ENCODE measurements around the gene PHOX2A.

DNA sequence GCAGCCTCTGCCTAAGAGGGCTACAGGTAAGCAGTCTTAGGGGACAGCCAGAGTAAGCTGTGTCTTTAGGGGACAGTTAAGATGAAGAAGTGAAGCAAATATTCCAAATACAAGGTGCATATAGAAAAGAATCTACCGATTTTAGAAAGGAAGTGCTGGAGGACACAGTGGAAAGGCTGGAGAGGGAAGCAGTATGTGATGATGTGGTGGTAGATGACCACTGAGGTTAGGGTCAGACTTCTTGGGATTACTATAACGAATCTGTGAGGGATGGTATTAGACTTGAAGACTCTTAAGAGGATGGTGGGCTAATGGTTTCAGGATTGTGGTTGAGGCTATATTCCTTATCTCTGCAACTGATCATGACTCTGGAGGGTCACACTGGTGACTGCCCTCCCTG is 40.0 kb upstream of the PHOX2A start:
- TF ChIP-seq, protein P1, sequence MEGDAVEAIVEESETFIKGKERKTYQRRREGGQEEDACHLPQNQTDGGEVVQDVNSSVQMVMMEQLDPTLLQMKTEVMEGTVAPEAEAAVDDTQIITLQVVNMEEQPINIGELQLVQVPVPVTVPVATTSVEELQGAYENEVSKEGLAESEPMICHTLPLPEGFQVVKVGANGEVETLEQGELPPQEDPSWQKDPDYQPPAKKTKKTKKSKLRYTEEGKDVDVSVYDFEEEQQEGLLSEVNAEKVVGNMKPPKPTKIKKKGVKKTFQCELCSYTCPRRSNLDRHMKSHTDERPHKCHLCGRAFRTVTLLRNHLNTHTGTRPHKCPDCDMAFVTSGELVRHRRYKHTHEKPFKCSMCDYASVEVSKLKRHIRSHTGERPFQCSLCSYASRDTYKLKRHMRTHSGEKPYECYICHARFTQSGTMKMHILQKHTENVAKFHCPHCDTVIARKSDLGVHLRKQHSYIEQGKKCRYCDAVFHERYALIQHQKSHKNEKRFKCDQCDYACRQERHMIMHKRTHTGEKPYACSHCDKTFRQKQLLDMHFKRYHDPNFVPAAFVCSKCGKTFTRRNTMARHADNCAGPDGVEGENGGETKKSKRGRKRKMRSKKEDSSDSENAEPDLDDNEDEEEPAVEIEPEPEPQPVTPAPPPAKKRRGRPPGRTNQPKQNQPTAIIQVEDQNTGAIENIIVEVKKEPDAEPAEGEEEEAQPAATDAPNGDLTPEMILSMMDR (conservative IDR thresholded peaks at IDR 0.05; ENCODE audit: low read length): no peak
- TF ChIP-seq EZH2phosphoT487 (IDR thresholded peaks at IDR 0.05; ENCODE audit: borderline replicate concordance): no peak

Measured in Loucy (cell line).